NCI-H2196 treated with DMSO at 0.1 percent for 48 hours (cell line): ENCODE results near the gene PDE1C.

Experiments used
- DNase-seq: peaks from one replicate; lab custom pipeline; 2025; ENCODE audit not compliant: unreplicated experiment; lab: John Stamatoyannopoulos, UW

The PDE1C gene

DNA sequence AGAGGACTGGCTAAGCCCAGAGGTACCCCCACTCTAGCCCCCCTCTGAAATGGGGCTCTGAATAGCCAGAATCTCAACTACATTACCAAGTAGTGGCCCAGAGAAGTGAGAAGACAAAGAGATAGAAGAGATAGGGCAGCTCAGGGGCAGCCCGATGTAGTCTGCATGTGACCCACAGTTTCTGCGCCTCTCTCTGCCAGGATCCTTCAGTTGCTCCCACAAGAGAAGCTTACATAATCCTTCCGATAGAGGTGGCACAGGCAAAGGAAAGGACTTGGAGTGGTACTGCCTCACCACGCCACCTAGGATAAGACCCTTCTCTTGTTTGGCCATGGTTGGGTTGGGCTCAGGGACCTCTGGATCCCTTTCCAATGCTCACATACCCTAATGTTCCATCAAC, 5.4 kb upstream of the PDE1C start:
- DNase-seq, result no peak

DNA sequence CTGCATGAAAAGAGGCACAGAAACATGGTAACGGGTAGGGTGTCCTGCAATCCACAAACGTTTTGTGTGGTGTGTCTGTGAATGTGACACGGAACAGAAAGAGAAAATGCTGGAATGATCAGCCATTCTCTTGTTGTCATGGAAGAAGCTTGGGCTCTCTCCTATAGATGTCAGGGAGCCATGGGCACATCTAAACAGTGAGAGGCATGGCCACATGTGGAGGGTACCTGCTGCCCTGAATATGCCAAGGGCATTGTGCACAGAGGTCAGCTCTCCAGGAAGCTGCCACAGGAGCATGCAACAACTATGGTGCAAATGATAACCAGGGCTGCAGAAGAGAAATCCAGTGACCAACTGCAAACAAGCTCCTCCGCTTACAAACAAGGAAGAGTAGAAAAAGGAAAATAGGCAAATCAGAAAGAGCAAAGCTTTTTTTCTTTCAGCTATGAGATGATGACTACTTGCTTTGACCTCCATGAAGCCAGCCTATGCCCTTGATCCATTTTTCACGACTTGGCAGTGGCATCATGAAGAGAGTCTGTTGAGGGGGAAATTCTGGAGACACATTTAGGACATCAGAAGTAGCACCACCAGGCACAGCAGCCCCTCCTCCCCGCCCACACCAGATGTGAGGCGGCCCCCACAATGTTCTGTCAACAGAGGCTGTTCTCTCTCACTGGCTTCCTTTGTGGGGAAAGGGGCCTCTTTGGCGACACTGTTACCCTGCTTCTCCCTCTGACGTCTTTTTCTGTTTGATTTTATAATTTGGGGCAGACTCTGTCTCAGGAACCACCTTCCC, 4.8 kb upstream of the PDE1C start:
- DNase-seq, result no peak

DNA sequence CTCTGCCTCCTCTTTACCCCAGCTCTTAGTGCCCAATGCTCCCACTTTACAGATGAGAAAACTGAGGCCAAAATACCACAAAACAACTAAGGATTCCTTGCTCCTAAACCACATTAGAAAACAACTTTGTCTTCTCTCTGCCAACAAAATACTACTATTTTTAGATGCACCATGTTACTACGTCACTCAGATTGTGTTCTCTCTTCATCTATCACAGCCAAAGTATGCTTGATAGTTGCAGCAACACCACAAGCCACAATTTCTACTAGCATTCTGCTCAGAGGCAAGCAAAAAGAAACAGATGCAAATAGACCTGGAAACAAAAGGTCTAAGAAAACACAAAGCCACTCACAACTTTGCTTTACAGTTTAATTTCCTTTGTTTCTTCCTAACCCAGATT, 3.3 kb upstream of the PDE1C start:
- no peak for DNase-seq

- DNase-seq, result no peak
Measured at GRCh38 chr7:32072397-32072796, 2.2 kb upstream of the PDE1C start.

DNA sequence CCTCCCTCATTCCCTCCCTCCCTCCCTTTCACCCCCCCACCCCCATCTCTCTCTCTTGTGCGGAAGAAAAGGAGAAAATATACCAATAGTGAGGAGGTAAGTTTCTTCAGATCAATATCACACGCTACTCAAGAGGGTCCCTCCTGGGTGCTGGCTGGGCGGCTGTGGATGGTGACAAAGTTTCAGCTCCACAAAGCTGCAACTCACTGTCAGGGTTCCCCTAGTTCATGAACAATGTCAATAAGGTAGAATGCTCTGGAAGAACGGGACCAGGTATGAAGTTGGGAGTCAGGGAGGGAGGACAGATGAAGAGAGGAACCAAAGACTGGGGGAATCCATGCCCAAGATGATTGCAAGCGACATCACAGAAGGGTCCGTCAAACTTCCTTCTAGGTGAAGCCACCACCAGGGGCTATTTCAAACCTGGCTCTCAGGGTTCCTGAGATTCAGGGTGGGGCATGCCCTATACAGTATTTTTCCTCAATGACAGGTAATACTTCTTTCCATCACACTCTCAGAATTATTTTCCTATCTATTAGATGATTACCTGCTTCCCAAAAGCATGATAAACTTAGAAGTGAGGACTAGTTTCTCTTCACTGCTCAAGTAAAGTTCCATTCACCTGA, 1.4 kb upstream of the PDE1C start:
- no peak for DNase-seq

GRCh38 chr7:32070051-32070405, 179 bp downstream of the PDE1C start:
- no peak for DNase-seq

DNA sequence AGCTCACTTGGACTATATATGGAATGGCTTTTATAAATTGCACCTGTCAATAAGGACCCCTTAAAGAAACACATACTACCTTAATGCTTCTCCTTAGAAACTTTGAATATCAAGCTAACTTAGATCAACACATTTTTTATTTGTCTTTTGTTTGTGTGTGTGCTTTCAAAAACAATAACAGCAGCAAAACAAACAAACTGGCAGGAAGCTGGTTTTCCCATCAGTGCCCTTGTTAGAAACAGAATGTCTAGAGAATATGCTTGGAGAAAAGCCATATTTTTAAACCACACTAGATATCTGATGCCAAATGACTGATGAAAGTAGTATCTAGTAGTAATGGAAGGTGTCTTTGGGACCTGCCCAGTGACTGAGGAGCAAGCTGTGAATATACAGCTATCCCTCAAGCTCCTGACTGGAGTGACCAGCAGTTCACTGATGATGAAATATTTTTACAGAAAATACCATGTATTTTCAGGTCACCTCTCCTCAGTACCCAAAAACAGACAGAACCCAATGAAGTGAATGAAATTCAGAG, 1.0 kb downstream of the PDE1C start:
- no peak for DNase-seq

GRCh38 chr7:32068411-32069101, 1.7 kb downstream of the PDE1C start:
- DNase-seq, result no peak

DNA sequence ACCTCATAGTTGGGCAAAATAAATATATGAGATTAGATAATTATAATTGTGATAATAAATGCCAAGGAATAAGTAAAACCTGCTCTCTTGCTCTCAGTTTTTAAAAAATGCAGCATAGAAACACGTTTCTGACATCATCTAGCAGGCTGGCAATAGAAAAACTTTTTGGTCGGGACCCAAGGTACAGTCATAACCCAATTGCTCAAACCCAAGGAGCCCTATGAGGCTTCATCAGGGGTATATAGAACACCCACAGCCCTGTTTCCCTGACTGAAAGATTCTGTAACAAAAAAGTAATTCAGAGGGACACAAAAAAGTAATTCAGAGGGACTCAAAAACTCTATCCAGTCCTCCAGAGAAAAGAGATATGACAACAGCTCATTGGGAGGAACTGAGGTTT, 3.8 kb downstream of the PDE1C start:
- DNase-seq, result no peak

DNA sequence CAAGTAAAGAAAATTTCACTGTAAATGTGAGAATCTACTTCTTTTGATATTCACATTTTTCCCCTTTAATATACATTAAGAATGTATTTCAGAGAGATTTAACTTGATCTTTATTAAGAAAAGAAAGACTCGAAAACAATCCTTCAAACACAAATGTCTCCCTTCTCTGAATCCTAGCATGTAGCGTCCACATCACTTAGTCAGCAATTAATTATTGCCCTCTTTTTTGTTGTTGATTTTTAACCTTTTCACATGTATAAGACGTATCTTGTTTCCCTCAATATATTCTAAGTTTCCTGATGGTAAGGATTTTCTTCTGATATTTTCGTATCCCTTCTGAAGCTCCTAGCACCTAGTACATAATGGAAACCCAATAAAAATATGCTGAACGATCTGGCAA, 6.6 kb downstream of the PDE1C start:
- no peak for DNase-seq

DNA sequence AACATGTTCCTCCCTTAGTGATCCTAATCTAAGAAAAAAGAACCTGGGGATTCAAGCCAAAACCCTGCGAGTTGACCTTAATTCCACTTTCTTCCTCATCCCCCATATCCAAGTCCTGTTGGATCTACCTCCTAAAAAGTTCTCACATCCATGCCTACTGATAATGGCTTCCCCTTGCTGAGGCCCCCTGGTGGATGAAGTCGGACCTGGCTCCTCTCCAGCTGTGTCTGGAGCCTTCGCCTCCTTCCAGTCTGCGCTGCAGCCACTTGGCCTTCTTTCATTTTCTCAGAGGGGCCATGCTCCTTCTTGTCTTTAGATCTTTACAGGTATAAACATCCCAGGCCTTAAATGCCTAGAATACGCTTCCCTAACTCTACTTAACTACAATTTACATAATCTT, 8.1 kb downstream of the PDE1C start:
- no peak for DNase-seq

DNA sequence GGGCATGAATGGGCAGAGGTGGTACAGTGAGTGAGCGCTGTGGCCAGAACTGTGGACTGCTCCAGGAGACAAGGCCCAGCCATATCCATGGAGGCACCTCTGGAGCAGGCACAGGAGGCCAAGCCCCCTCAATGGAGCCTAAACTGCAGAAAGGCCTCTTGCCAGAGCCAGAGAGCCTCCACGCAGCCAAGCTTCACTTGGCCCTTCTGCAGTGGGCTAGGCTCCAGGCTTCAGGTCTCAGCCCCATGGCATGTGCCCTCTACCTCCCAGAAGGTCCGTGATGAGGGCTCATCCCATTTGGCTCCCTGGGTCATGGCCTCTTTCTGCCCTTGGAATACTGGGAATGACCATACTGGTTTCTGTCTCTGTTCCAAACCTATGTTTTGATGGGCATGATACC, 8.9 kb downstream of the PDE1C start:
- DNase-seq, result no peak

- DNase-seq, result no peak
Measured at GRCh38 chr7:32059289-32060011, 10.8 kb downstream of the PDE1C start.

DNA sequence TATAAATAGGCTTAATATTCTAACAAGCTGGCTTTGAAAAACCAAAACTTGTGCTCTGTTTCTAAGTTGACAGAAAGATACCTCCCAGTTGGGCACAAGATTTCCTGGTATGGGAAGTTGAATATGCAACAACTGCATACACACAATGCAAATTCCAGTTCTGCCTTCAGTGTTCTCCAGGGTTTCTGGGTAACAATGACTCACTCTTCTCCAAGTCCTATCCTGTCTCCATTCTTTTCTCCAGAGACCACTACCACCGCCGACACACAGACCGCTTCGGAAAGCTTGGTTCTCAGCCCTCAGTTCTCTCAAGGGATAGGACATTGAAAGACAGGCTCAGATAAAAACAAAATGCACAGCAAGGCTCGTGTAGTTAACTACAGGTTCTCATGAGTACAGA, 12.2 kb downstream of the PDE1C start:
- DNase-seq, result no peak

DNA sequence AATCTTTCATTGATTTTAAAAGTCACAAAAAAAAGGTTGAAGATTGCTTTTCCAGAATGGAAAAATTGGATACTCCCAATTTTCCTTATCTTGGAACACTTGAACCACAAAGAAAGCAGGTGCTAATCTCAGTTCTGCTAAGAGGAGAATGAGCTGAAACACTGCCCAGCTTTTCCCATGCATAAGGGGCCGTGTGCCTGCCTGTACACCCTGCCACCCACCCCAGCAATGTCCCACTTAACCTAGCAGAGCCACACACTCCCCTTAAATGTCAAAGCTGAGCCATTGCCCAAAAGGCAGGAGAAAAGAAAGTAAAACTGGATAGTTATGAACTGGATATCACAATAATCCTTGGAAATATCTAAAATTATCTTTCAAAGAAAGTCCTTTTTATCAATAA, 13.4 kb downstream of the PDE1C start:
- DNase-seq, result no peak

- DNase-seq, result no peak
Measured at GRCh38 chr7:32053204-32053603, 17.0 kb downstream of the PDE1C start.

GRCh38 chr7:32051128-32051527, 19.1 kb downstream of the PDE1C start:
- no peak for DNase-seq

DNA sequence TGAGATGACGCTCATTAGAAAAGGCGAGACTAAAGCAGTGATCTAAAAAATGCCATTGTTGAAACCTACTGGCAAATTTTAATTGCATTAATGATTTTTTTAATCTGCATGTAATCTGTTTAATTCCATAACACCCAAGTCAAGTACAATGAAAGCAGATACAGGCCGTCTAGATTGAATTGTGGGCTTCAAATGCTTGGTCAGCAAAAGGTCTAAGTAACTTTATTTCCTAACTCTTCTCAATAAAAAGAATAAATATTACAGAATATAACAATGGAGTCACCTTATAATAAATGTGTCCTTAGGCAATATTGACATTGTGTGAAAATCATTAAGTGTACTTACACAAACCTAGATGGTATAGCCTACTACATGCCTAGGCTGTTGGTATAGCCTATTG, 20.6 kb downstream of the PDE1C start:
- no peak for DNase-seq

GRCh38 chr7:32048970-32049491, 21.2 kb downstream of the PDE1C start:
- no peak for DNase-seq

GRCh38 chr7:32047801-32048200, 22.4 kb downstream of the PDE1C start:
- DNase-seq, result no peak

DNA sequence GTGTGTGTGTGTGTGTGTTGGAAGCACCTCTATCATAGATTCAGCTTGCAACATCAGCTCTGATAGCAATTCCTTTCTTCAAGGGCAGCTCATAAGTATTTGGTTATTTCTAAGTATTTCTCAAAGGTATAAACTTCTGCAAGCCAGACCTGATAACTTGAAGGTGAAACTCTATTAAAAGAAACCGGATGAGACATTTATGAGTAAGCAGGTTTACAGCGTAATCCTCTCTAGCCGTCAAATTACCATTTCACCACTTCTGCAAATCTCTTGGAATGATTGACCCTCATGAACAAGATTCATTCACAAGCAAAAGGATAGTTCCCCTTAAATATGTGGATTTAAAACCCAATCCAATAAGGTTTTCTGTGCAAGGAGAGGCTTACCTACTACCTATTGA, 23.1 kb downstream of the PDE1C start:
- no peak for DNase-seq
